Putamen (tissue), 1 donor: ENCODE measurements around the gene SERINC1.
A peak's percentile ranks its signal among the peaks of the same experiment; 100 is the strongest.

Experiments
- DNase-seq: peaks from one replicate; pipeline ENCODE4 v3.0.0-alpha.2; 2016; ENCODE audit warnings: low spot score

SERINC1 gene

DNA sequence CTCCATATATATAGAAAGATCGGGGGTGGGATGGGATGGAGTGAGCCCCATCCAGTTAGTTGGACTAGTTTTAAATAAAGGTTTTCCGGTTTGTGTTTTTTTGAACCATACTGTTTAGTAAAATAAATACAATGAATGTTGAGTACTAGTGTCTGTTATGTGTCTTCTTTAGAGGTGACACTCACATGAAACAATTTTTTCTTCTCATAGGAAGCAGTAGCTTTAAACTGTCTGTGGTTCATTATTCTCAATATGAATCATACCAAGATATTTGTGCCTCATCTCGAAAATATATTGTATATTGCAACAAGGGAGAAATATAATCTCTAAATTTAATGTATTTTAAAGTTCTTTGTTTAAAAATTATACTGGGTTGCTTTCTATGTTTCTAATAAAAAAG lies 38.8 kb downstream of the SERINC1 start:
- DNase-seq: no peak

DNA sequence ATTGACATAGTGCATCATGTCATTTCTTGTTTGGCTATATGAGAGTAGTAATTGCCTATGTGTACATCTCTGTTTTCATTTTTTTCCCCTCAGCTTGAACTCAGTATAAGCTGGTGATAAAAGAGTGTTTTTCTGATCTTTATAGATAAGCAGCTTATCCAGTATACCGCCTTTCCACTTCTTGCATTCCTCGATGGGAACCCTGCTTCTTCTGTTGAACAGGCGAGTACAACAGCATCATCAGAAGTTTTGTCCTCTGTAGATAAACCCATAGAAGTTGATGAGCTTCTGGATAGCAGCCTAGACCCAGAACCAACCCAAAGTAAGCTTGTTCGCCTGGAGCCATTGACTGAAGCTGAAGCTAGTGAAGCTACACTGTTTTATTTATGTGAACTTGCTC lies 39.8 kb downstream of the SERINC1 start:
- no peak for DNase-seq

DNA sequence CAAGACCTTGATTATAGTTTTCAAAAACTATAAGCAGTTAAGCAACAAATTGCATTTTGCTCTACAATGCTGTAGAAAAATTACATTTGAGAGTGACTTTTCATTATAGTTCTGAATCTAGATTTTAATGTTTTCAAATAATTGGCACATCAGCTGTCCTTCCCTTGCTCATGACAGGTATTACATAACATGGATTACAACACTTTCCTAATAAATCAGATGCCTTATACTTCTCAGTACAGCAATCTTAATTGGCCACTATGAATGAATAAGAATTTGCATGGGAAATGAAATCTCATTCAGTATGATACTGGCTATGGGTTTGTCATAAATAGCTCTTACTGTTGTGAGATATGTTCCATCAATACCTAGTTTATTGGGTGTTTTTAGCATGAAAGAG lies 42.3 kb downstream of the SERINC1 start:
- no peak for DNase-seq

- DNase-seq: no peak
Measured at GRCh38 chr6:122428781-122429180, 42.8 kb downstream of the SERINC1 start.

DNA sequence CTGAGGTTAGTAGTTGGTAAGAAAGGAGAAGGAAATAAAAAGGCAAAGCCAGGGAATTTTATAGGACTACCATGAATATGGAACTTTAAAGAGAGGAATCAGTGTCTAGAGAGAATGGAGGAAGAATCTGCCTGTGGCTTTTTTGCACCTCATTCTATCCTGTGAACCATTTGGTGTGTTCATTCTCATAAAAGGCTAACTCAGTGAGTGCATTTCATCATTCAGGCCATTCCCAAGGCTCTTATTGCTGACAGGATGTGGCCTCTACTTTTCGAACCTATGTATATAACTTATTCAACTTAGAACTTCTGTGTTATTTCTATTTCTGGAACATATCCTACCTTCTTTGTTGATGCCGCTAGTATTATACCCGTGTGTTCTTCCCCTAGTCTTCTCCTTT lies 45.0 kb downstream of the SERINC1 start:
- DNase-seq: no peak

- DNase-seq: no peak
Measured at GRCh38 chr6:122423734-122424133, 47.9 kb downstream of the SERINC1 start.

DNA sequence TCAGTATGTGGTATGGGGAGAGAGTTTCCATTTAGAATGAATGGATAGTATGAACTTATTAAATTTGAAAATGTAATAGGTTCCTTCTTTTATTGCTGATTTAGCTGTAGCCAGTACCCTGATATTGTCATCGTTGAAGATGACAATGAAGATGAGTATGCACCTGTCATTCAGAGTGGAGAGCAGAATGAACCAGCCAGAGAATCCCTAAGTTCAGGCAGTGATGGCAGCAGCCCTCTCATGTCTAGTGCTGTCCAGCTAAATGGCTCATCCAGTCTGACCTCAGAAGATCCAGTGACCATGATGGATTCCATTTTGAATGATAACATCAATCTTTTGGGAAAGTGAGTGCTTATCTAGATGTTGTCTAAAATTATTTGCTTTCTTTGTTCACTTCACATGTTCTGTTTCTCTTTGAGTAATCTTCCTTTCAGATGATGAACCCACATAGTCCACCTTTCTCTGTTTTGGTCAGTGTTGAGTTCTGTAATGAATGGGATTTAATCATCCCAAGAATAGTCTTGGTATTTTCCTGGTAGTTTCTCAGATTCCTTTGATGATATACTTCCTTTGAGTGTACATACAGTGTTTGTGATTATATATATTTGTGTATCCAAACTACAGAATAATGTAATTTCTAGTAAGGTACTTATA lies 48.9 kb downstream of the SERINC1 start:
- no peak for DNase-seq

DNA sequence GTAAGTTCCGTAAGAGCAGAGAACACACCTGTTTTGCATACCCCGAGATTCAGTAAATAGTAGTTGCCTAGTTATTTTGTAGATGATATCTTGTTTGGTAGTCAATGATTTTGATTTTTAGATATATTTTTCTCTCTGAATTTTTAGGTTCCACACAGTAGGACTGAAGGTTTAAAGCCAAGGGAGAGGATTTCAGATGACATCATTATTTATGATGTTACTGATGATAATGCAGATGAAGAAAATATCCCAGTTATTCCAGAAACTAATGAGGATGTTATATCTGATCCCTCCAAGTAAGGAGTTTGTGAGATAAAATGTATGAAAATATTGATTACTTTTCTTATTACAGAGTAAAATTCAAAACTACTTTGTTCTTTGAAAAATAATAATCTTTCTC lies 49.6 kb downstream of the SERINC1 start:
- no peak for DNase-seq

- no peak for DNase-seq
Measured at GRCh38 chr6:122416825-122417224, 54.8 kb downstream of the SERINC1 start.

DNA sequence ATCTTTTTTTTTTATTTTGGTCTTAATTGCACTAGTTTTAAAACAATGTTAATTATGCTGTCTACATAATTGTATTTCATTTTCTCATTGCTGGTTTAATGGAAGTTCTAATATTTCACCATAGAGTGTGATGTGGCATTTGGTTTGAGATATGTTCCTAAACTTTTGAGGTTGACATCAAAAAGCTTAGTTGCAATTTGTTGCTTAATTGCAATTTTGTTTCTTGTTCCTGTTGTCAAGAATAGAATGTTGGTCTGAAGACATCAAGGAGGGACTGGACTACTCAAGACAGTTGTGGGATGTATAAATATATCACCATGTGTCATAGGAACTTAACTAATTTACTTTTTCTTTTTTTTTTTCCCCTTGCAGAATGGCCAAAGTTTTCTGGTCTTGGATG lies 59.6 kb downstream of the SERINC1 start:
- DNase-seq: no peak

GRCh38 chr6:122408702-122409458 lies 62.7 kb downstream of the SERINC1 start:
- DNase-seq: no peak

GRCh38 chr6:122408240-122408639 lies 63.4 kb downstream of the SERINC1 start:
- DNase-seq: no peak

DNA sequence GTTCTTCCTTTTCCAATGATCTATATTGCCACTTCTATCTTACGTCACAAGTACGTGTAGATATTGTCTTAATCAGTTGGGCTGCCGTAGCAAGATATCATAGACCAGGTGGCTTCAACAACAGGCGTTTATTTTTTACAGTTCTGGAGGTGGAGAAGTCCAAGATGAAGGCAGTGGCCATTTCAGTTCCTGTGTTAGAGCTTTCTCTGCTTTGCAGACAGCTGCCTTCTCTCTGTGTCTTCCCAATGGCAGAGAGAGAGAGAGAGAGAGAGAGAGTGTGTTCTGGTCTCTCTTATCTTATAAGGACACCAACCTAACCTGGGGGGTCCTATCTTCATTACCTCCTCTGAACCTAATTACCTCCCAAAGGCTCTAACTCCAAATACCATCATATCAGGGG lies 63.9 kb downstream of the SERINC1 start:
- DNase-seq: no peak

DNA sequence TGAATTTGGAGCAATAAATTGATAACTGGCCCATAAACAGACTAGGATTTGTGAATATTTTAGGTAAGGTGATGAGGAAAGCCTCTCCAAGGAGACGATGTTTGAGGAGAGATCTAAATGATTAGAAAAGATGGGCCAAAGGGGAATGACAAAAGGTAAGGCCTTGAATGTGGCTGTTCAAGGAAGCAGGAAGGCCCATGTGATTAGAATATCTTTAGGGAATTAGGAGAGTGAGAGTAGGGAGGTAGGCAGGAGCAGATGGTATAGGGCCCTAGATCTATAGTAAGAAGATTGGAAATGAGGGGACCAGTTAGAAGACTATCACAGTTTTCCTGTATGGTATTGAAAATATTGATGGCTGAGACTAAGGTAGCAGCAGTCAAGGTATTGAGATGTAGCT lies 65.4 kb downstream of the SERINC1 start:
- DNase-seq: no peak

GRCh38 chr6:122405417-122405816 lies 66.2 kb downstream of the SERINC1 start:
- DNase-seq: no peak

DNA sequence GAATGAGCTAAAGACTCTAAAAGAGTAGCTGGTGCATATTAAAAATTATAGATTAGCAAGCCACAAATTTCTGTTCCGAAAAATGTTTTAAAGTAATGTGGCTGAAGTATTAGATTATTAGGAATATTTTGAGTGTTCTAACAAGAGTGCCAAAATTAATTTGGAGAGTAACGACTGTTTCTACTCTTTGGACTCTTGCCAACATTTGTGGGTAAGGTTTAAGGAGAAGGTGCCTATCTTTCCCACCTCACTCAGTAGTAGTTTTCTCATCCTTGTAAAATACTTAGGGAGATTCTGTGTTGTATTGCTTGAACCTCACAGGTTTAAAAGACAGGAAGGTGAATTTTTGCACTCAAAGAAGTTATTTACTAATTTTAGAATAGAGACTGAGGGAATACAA lies 67.2 kb downstream of the SERINC1 start:
- DNase-seq: no peak

- DNase-seq: no peak
Measured at GRCh38 chr6:122401104-122401503, 70.5 kb downstream of the SERINC1 start.

DNA sequence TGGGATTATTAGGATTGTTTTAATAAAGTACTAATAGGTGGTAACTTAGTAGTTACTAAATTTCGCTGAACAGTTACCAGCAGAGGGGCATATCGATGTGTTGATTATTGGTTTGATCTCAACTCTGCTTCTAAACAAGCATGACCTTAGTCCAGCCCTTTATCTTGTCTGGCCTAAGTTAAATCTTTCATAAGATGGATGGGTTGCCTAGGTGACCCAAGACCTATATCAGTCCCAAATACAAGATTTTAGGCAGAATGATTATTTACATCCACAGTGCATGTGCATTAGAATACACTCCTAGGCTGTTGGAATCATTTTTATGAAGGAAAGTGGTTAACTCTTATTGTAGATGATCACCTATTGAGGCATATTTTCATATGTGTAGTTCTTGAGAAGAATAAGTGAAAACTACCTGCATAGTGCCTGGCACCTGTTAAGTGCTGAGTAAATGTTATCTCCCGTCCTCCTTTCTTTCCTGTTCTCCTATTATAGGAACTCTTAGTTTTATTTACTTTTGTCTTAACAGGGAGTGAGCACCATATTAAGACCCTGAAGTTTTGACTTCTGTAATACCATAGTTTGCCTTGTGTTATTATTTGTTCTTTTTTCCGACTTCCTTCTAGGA lies 71.0 kb downstream of the SERINC1 start:
- no peak for DNase-seq

DNA sequence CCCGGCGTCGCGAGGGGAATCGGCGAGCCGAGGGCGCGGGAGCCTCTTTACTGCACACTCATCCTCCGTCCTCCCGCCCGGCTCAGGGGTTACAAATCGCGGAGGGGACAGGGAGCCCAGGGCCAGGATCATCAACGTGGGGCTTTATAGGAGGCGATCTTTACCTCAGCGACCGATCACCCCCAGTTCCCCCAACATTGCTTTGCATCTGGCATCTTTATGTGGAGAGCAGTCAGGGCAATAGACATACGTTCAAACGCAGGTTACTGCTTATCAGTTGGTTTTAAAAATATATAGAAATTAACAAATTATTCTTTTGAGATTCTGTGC lies 71.5 kb downstream of the SERINC1 start:
- no peak for DNase-seq

GRCh38 chr6:122399348-122400120 lies 72.1 kb downstream of the SERINC1 start, which contains the start of gene HSF2:
HSF2 (plus strand) TSS chr6:122399652; CDS start chr6:122399738, 86 bp downstream.
- peak; percentile 98 for DNase-seq

DNA sequence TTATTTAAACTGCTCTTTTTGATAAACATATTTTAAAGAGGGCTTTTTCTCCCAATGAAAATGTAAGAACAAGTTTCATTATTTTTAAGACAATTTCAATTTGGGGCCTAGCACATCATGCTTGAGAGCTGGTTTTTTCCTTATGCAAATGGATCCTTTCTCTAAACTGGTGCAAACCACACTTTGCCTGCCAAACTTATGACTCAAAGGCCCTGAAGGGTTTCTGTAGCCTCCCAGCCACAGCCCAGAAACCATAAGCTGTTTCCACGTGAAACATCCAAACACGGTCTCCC lies 72.6 kb downstream of the SERINC1 start:
- no peak for DNase-seq

DNA sequence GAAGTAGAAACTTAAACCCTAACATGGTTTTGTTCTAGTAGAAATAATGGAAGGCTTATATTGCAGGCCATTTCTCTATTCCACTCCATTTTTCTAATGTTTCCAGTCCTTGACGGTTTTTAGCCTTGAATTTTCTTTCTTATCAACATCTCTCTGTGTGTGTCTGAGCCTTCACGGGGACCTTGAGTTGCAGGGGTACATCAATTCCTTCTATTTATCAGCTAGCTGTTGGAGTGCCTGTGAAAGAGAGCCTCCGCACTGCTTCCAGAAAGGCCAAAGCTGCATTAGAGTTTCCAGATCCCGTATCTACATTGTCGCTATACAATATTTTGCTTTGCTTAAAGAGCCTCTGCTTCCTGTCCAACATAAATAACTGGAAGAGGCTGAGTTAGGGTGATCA lies 77.6 kb downstream of the SERINC1 start:
- DNase-seq: no peak

- DNase-seq: no peak
Measured at GRCh38 chr6:122393351-122393896, 78.2 kb downstream of the SERINC1 start.
